Stimulated activated naive CD8-positive, alpha-beta T cell treated with anti-CD3 and anti-CD28 coated beads, Interleukin-15, Interleukin-2, amounts not matched to agents 100 U/mL and 50 U/mL, for 24 hours (primary cell): ENCODE results near the gene RNF166.

Experiments used
- ATAC-seq: fragments of 150-1000 bp; cut with Tn5 transposase; one replicate; pipeline ENCODE4 v1.10.0; 2021
- DNase-seq: peaks from one replicate; pipeline ENCODE4 v3.0.0; 2021

RNF166 gene

GRCh38 chr16:88739139-88739976, 33.1 kb upstream of the RNF166 start:
- DNase-seq (no peak), ATAC-seq (no peak)

DNA sequence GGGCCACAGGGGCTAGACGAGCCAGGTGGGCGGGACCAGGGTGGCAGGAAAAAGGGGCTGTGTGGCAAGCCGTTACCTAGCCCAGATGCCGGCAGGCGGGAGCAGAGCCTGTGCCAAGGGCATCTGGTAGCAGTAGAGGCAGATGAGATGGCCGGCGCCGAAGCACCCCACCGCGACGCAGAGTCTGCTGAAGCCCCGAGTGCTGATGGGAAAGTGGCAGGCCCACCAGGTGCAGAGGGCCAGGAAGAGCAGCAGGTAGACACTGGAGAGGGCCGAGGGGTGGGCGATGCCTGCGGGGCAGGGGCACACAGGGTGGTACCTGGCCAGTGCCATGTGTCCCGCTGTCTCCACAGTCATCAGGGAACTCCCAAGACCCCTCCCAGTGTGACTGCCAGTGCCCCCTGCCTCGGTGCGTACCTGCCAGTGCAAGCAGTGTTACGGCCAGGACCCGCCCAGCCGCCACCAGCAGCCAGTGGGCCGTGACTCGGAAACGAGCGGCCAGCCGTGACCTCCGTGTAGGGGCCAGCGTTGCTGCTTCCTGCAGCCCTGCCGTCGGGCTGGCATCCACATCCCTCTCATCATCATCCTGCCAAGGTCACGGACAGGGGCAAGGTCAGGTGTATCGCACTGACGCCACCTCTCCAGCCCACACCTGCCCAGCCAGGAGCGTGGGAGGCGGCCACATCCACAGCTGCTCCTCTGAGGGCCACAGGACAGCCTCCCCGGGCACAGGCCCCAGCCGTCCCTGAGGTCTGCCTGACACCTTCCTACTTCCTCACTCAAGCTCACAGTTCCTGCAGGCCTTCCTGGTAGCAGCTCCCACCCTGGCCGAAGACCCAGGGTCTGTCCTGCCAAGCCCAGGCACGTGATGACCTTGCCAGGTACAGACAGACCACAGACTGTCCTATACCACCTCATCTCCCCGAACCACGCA, 32.2 kb upstream of the RNF166 start:
- ATAC-seq: no peak
- no peak for DNase-seq

- ATAC-seq (peak; percentile 50), DNase-seq (peak; percentile 72)
Observed at GRCh38 chr16:88737298-88738150, 31.3 kb upstream of the RNF166 start.

DNA sequence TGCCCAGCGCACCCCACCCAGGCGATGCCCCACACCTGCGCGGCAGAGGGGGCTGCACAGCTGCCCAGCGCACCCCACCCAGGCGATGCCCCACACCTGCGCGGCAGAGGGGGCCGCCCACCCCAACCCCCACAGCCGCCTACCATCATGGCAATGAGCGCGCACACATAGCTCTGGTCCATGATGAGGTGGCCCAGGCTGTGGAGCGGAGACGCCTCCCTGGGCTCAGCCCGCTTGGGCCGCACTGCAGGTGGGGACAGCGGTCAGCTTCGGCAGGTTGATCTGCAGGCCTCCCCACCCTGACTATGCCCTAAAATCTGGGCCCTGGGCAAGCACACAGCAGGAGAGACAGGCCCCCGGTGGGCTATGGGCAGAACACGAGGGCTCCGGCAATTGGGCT, 30.3 kb upstream of the RNF166 start:
- DNase-seq (no peak), ATAC-seq (no peak)

GRCh38 chr16:88736088-88736487, 29.9 kb upstream of the RNF166 start:
- DNase-seq (no peak), ATAC-seq (no peak)

- DNase-seq: no peak
- no peak for ATAC-seq
Observed at GRCh38 chr16:88735616-88736015, 29.4 kb upstream of the RNF166 start.

- no peak for ATAC-seq
- DNase-seq: no peak
Observed at GRCh38 chr16:88735121-88735520, 28.9 kb upstream of the RNF166 start.

DNA sequence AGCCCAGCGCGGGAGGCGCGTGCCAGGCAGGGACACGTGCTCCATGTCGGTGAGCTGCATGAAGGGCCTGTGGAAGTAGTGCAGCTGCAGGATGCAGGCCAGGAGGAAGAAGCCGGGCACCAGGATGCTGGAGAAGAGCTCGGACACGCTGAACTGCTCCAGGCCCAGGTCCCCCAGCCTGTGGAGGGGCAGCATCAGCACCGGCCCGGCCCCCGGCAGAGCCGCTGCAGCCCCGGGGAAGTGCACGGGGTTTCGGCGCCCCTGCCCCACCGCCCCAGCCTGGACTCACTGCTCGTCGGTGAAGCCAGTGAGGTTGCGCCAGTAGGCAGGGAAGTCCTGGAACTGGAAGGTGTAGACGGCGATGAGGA, 28.1 kb upstream of the RNF166 start:
- DNase-seq: no peak
- no peak for ATAC-seq

DNA sequence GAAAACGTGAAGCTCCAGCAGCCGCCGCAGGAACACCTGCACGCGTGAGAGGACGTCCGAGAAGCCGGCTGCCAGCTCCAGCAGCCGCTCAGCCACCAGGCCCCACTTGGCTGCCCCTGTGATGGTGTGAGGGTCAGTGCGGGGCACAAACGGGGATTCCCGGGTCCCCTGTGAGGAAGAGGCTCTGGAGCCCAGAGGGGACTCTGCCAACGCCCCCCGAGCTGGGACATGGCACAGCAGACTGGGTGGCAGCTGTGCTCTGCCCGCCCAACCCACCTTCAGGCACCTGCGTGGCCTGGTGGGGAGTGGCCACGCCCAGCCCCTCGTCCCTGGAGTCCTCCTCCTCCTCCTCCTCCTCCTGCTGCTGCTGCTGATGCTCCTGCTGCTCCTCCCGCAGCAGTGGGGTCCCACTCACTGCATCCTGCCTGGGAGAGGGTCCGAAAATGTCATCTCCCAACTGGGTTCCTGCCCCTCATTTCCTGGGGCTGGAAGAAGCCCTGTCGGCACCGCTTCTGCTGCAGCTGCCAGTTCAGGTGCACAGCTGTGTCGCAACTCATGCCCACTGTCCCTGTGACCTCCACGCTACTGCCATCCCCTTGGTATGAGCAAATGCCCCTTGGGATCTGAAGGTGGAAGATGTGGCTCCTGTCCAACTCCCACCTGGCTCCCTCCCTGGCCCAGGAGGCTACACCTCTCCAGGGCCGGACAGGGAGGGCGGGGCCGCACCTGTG, 27.6 kb upstream of the RNF166 start:
- ATAC-seq (no peak), DNase-seq (no peak)

DNA sequence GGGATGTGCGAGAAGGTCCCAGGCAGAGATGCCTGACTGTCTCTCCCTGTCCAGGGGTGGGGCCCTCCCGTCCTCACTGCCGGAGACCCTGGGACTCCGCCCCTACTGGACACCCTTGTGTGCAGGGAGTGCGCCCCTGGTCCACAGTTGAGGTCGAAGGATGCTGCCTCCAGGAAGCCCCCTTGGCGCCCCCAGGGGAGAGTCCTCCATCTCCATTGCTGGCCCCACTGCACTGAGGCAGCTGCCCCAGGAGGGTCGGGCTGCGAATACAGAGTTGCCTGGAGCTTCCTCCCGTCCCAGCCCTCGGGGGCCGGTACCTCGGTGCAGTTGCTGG, 26.7 kb upstream of the RNF166 start:
- DNase-seq (no peak), ATAC-seq (no peak)

GRCh38 chr16:88732172-88732960, 26.2 kb upstream of the RNF166 start:
- no peak for ATAC-seq

GRCh38 chr16:88731699-88732098, 25.5 kb upstream of the RNF166 start:
- DNase-seq (no peak), ATAC-seq (no peak)

More at GRCh38 chr16:88732172-88732960, 26.2 kb upstream of the RNF166 start:
- DNase-seq: no peak

- DNase-seq (no peak), ATAC-seq (no peak)
Observed at GRCh38 chr16:88730632-88731607, 24.7 kb upstream of the RNF166 start.

DNA sequence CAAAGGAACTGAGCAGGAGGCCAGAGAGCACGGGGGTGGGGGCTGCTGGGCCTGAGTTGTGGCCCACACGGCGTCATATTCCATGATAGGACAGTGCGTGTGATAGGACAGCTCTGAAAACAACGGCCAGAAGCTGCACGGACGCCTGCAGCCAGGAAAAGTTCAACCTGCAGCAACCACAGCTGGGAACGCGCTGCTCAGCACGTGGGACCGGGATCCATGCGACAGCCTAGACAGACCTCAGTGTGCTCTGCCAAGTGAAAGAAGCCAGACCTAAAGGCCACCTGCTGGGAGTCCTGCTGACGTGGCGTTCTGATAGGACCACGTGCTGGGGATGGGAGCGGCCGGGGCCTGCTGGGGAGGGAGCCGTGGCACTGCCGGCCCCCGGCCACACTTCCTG, 21.7 kb upstream of the RNF166 start:
- ATAC-seq (no peak), DNase-seq (no peak)

DNA sequence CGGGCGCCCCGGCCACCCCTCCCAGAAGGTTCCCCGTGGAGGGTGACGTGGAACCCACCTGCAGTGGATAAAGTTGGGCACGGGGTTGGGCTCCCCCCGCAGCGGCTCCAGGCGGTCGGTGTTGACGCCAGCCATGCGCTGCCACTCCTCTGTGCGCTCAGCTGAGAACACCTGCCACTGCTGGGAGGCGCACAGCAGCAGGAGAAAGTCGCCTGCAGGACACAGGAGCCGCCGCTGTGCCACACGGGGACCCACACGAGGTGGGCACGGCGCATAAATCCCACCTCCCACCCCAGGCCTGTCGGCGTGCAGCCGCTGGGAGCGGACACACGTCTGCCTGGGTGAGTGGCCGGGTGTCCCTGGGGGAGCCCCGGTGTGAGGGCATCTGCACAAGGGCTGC, 20.8 kb upstream of the RNF166 start:
- DNase-seq: no peak
- ATAC-seq: no peak

GRCh38 chr16:88726408-88726749, 20.2 kb upstream of the RNF166 start:
- DNase-seq (no peak), ATAC-seq (no peak)

- DNase-seq (no peak), ATAC-seq (peak; percentile 1)
Observed at GRCh38 chr16:88725609-88726407, 19.6 kb upstream of the RNF166 start.

GRCh38 chr16:88724855-88725555, 18.8 kb upstream of the RNF166 start:
- no peak for ATAC-seq
- no peak for DNase-seq
